ENCODE measurements around the gene XBP1. TPM values are rescaled to one million over a fixed set of nuclear protein-coding genes. Genes with fewer than 3 reads are reported as not detected.
A peak's percentile ranks its signal among the peaks of the same experiment; 100 is the strongest.
"Not testable (repeated sequence)": the region's sequence is repeated elsewhere in the genome, so short reads cannot be mapped to it uniquely, and the experiment has no call there.

Gene XBP1
- 100 to 1,000 TPM in 1 of 4 donors, 10 to 100 TPM in 3; 53.0 to 140 (median 84.0) TPM for total RNA-seq
- polyA plus RNA-seq = 53.1 TPM
- long read RNA-seq, donor 1, transcript XBP1-201 (5 exons, 1,850 nt) = major isoform, 298 of 312 reads
- long read RNA-seq, donor 1, partial matches to known transcripts = 5 of 312 reads
- long read RNA-seq, donor 1, other reads (novel, unspliced or antisense) = 3 of 312 reads
- long read RNA-seq, donor 2, transcript XBP1-201 (5 exons, 1,850 nt) = major isoform, 112 of 120 reads
- long read RNA-seq, donor 2, partial matches to known transcripts = 1 of 120 reads
- long read RNA-seq, donor 2, other reads (novel, unspliced or antisense) = 5 of 120 reads
- long read RNA-seq, donor 3, transcript XBP1-201 (5 exons, 1,850 nt) = major isoform, 176 of 200 reads
- long read RNA-seq, donor 3, partial matches to known transcripts = 5 of 200 reads
- long read RNA-seq, donor 3, other reads (novel, unspliced or antisense) = 16 of 200 reads
- long read RNA-seq, donor 4, transcript XBP1-201 (5 exons, 1,850 nt) = major isoform, 93 of 95 reads
- long read RNA-seq, donor 4, partial matches to known transcripts = 0 of 95 reads
- long read RNA-seq, donor 4, other reads (novel, unspliced or antisense) = 1 of 95 reads

DNA sequence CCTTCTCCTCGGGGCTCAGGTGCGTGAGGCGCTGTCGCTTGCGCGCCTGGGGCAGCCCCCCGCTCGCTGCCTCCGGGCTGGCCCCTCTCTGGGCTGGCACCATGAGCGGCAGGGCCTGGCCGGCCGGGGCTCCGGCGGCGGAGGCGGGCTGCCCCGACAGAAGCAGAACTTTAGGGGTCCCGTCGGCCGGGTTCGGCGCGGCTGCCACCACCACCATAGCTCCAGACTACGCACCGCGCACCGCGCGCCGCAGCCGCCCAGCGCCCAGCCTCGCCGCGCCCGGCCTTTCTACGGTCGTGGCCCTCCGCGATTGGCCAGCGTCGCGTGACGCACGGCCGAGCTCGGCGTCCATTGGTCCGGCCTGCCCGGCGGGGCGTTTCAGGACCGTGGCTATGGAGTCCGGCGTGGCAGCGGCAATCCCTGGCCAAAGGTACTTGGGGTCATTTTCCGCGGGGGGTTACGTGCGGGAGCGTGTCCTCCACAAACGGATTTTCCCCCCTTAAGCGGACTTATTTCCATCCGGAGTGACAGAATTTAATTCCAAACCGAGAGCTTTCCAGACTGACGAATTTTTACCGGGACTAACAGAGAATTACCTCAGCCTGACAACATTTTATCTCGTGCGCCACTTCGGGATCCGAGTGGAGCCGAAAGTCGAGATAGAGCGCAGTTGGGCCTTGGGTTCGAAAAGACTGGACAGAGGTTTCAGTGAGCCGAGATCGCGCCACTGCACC is at the start of gene XBP1:
Gene XBP1, minus strand, starts transcription at position 262 of the 734 bp plus-strand sequence.
- H3K27me3 ChIP-seq (ENCODE audit: control insufficient read depth, insufficient read depth) = no peaks in the 10 kb centered on the region
- peak; percentile 96 to 98 (median 97) for DNase-seq
- H3K27ac ChIP-seq (ENCODE audit: low read length) = peak within 1 kb of the TSS; percentile 86
- peak within 1 kb of the TSS; percentile 82 for H3K4me3 ChIP-seq (ENCODE audit: low read length)
- intact Hi-C loops (cut with DNase I) = no loop called here
- ATAC-seq = peak; percentile 98 to 99
- no peaks in the 10 kb centered on the region for H3K4me1 ChIP-seq (ENCODE audit: control insufficient read depth, insufficient read depth, low read length)
- H3K9me3 ChIP-seq (ENCODE audit: control insufficient read depth, low read length) = no peaks in the 10 kb centered on the region
- WGBS = under 1% methylated on average over 78 of the region's 78 CpGs

DNA sequence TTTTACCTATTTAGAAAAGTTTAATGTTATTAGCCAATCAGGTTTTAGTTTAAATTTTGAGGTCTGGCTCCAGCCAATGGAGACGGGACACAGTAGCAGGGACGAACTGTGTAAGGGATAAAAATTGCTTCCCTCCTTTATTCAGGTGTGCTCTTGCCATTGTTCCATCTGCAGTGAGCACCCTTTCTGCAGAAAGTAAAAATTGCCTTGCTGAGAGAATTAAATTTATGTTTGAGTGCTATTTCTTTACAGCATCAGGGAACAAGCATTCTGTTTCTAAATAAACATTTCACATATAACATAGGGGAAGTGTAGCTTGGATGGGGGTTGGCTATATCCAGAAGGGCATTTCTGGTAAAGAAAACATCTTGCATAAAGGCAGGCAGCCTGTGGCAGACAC is 46.6 kb upstream of the XBP1 start:
- no peak overlapping the region for H3K4me3 ChIP-seq (ENCODE audit: low read length)
- intact Hi-C loops (cut with DNase I) = no loop called here
- no peaks in the 10 kb centered on the region for H3K27me3 ChIP-seq (ENCODE audit: control insufficient read depth, insufficient read depth)
- no peaks in the 10 kb centered on the region for H3K9me3 ChIP-seq (ENCODE audit: control insufficient read depth, low read length)
- ATAC-seq (no peak), DNase-seq (no peak)
- H3K4me1 ChIP-seq (ENCODE audit: control insufficient read depth, insufficient read depth, low read length) = no peaks in the 10 kb centered on the region
- 95% methylated on average over 2 of the region's 2 CpGs for WGBS
- H3K27ac ChIP-seq (ENCODE audit: low read length) = no peak overlapping the region

DNA sequence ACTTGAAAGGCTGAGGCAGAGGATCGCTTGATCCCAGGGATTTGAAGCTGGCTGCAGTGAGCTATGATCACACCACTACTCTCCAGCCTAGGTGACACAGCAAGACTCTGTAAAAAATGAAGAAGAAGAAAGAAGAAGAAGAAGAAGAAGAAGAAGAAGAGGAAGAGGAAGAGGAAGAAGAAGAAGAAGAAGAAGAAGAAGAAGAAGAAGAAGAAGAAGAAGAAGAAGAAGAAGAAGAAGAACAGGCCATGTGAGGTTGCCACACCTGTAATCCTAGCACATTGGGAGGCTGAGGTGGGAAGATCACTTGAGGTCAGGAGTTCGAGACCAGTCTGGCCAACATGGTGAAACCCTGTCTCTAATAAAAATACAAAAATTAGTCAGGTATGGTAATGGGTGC is 43.9 kb upstream of the XBP1 start:
- 93% methylated on average over 2 of the region's 2 CpGs for WGBS
- H3K4me3 ChIP-seq (ENCODE audit: low read length); H3K27ac ChIP-seq (ENCODE audit: low read length); DNase-seq; ATAC-seq; H3K4me1 ChIP-seq (ENCODE audit: control insufficient read depth, insufficient read depth, low read length); H3K27me3 ChIP-seq (ENCODE audit: control insufficient read depth, insufficient read depth); intact Hi-C loops (cut with DNase I); H3K9me3 ChIP-seq (ENCODE audit: control insufficient read depth, low read length): not testable (repeated sequence)

DNA sequence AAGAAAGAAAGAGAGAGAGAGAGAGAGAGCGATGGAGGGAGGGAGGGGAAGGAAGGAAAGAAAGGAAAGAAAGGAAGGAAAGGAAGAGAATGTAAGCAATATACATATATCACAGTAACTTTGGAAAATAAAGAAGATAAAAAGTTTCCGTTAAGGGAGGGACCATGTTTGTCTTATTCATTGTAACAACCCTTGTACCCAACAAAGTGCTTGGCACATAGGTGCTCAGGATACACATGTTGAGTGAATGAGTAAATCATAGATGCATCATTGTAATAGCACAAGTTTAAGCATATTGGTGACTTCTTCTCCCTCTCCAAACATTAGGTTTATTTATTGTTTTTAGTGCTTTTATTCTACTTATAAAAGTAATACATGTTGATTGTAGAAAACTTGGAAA is 43.3 kb upstream of the XBP1 start:
- WGBS = 88% methylated on average over 2 of the region's 2 CpGs
- ATAC-seq = no peak

DNA sequence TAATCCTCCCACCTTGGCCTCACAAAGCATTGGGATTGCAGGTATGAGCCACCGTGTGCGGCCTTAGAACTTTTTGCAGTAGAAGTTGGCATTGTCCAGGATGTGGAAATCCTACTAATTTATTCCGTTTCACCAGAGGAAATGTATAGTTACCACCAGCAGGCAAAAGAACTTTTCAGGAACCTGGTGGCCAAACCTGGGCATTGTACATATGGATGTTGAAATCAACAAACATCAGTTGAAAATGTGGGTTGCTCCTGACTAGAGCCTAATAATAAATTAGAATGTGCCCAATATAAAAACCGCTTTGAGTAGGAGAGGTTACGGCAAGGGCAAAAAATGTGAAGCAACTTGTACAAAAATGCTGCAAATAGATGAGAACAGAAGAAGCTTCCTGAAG is 40.7 kb upstream of the XBP1 start:
- intact Hi-C loops (cut with DNase I) = no loop called here
- Histone ChIP-seq H3K4me3 (ENCODE audit: low read length) (no peak overlapping the region), H3K4me1 (ENCODE audit: control insufficient read depth, insufficient read depth, low read length) (no peaks in the 10 kb centered on the region), H3K27me3 (ENCODE audit: control insufficient read depth, insufficient read depth) (no peaks in the 10 kb centered on the region), H3K27ac (ENCODE audit: low read length) (no peak overlapping the region), H3K9me3 (ENCODE audit: control insufficient read depth, low read length) (no peaks in the 10 kb centered on the region)
- 84% methylated on average over 5 of the region's 5 CpGs for WGBS
- DNase-seq (no peak), ATAC-seq (no peak)

More for the DNA sequence above, 43.3 kb upstream of the XBP1 start:
- Histone ChIP-seq H3K27ac (ENCODE audit: low read length) (no peak overlapping the region), H3K27me3 (ENCODE audit: control insufficient read depth, insufficient read depth) (no peaks in the 10 kb centered on the region), H3K9me3 (ENCODE audit: control insufficient read depth, low read length) (no peaks in the 10 kb centered on the region), H3K4me1 (ENCODE audit: control insufficient read depth, insufficient read depth, low read length) (no peaks in the 10 kb centered on the region), H3K4me3 (ENCODE audit: low read length) (no peak overlapping the region)
- DNase-seq = no peak
- intact Hi-C loops (cut with DNase I) = no loop called here

DNA sequence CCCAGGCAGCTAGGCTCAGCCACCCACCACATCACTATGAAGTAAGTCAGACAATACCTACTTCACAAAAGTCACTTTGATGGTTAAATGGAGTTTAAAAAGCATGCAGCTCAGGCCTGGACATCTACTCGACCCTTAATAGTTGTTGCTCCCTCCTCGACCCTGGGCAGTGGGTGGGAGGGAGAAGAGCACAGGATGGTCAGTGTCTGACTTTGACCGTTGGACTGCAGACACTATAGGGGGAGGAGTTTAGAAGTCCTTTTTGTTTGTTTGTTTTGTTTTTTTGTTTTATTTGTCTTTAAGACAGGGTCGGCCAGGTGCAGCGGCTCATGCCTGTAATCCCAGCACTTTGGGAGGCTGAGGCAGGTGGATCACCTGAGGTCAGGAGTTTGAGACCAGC is 38.6 kb upstream of the XBP1 start:
- no peak overlapping the region for H3K27ac ChIP-seq (ENCODE audit: low read length)
- ATAC-seq (no peak), DNase-seq (no peak)
- WGBS = 74% methylated on average over 5 of the region's 5 CpGs
- H3K27me3 ChIP-seq (ENCODE audit: control insufficient read depth, insufficient read depth) = no peaks in the 10 kb centered on the region
- no peaks in the 10 kb centered on the region for H3K4me1 ChIP-seq (ENCODE audit: control insufficient read depth, insufficient read depth, low read length)
- H3K4me3 ChIP-seq (ENCODE audit: low read length) = no peak overlapping the region
- H3K9me3 ChIP-seq (ENCODE audit: control insufficient read depth, low read length) = no peaks in the 10 kb centered on the region
- intact Hi-C loops (cut with DNase I) = loop anchor here in 1 of 4 donors (10.0 kb wide), 1 partner anchor 784 kb away; no protein-coding TSS in a partner anchor

DNA sequence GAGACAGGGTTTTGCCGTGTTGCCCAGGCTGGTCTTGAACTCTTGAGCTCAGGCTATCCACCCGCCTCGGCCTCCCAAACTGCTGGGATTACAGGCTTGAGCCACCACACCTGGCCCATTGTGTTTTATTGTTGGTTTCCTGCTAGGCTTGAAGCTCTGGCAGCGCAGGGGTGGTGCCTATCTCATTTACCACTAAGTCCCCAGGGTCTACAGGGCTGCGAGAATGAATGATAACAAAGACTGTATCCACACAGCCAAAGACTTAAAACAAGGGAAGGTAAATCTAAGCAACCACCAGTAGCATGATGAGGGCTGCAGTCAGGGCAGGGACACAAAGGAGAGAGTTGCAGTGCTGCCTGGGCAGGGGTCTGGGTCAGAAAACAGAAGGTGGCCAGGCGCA is 37.3 kb upstream of the XBP1 start:
- Histone ChIP-seq H3K4me3 (ENCODE audit: low read length) (no peak overlapping the region), H3K27me3 (ENCODE audit: control insufficient read depth, insufficient read depth) (no peaks in the 10 kb centered on the region), H3K27ac (ENCODE audit: low read length) (no peak overlapping the region), H3K9me3 (ENCODE audit: control insufficient read depth, low read length) (no peaks in the 10 kb centered on the region), H3K4me1 (ENCODE audit: control insufficient read depth, insufficient read depth, low read length) (no peaks in the 10 kb centered on the region)
- DNase-seq = no peak
- 88% methylated on average over 6 of the region's 6 CpGs for WGBS
- no peak for ATAC-seq
- intact Hi-C loops (cut with DNase I) = loop anchor here in 1 of 4 donors (10.0 kb wide), 1 partner anchor 783 kb away; no protein-coding TSS in a partner anchor

DNA sequence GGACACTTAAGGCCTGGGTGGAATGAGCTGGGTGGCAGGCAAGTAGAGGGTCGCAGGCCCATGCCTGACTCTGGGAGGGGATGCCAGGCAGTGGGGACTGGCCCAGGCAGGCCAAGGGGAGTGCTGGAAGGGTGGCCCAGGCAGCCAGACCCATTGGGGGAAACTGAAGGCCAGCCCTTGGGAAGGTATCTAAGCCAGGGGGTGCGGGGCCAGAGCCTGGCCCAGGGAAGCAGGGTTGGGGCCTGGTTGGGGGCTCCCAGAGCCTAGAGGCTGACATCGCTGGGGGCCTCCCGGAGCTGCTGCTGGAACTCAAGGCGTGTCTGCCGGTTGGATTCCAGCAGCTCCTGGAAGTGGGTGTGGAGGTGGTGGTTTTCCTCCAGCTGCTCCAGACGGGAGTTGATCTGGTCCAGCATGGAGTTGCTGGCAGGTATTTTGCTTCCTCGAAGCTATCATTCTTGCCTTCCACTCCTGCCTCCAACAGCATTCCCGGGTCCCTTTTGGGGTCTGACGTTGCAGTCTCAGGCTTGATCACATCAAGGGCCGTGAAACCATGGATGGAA is 35.3 kb upstream of the XBP1 start:
- peak in 1 of 2 donors; percentile 15 for ATAC-seq
- Histone ChIP-seq H3K9me3 (ENCODE audit: control insufficient read depth, low read length) (no peaks in the 10 kb centered on the region), H3K4me1 (ENCODE audit: control insufficient read depth, insufficient read depth, low read length) (no peaks in the 10 kb centered on the region), H3K4me3 (ENCODE audit: low read length) (no peak overlapping the region), H3K27me3 (ENCODE audit: control insufficient read depth, insufficient read depth) (no peaks in the 10 kb centered on the region), H3K27ac (ENCODE audit: low read length) (no peak overlapping the region)
- WGBS = 88% methylated on average over 11 of the region's 11 CpGs
- no peak for DNase-seq
- intact Hi-C loops (cut with DNase I) = loop anchor here in 1 of 4 donors (10.0 kb wide), 1 partner anchor 781 kb away; no protein-coding TSS in a partner anchor

DNA sequence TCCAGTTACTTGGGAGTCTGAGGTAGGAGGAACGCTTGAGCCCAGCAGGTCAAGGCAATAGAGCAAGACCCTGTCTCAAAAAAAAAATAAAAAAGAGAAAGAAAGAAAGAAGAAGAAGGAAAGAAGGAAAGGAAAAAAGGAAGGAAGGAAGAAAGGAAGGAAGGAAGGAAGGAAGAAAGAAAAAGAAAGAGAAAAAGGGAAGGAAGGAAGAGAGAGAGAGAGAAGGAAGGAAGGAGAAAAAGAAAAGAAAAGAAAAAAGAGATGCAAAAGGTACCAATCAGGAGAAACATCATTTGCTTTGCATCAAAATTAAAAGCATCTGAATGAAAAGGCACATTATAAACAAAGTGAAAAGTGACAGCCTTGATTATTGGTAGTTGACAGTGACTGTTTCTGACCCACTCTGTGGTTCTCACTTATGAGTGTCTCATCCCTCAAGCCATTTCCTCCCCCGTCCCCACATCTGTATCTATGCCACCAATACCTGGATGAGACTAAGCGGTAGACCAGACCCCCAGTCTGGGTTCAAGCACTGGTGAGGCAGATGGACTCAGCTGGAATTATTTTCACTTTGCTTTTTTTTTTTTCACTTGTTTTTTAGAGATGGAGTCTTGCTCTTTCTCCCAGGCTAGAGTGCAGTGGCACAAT is 33.0 kb upstream of the XBP1 start:
- Histone ChIP-seq H3K9me3 (ENCODE audit: control insufficient read depth, low read length) (no peaks in the 10 kb centered on the region), H3K27ac (ENCODE audit: low read length) (no peak overlapping the region), H3K27me3 (ENCODE audit: control insufficient read depth, insufficient read depth) (no peaks in the 10 kb centered on the region), H3K4me3 (ENCODE audit: low read length) (no peak overlapping the region), H3K4me1 (ENCODE audit: control insufficient read depth, insufficient read depth, low read length) (no peaks in the 10 kb centered on the region)
- ATAC-seq (no peak), DNase-seq (no peak)
- 88% methylated on average over 3 of the region's 3 CpGs for WGBS
- intact Hi-C loops (cut with DNase I) = loop anchor here in 2 of 4 donors (5.0 to 10.0 kb wide), 2 partner anchors 231 to 779 kb away; no protein-coding TSS in a partner anchor

DNA sequence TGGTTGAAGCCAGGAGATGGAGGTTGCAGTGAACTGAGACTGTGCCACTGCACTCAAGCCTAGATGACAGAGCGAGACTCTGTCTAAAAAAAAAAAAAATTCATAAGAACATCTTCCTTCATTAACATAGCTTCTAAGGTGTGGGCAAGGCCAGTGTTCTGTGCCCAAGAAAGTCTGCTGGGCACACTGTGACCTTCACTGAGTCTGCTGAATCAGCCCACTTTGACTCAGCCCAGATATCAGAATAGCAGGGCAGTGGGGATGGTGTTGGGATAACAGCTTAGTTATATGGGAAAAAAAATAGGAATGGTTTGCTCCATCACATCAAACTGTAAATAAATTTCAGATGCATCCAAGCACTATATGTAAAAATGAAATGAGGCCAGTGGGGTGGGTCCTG is 32.4 kb upstream of the XBP1 start:
- intact Hi-C loops (cut with DNase I) = loop anchor here in 2 of 4 donors (5.0 to 10.0 kb wide), 2 partner anchors 230 to 778 kb away; no protein-coding TSS in a partner anchor
- no peaks in the 10 kb centered on the region for H3K4me1 ChIP-seq (ENCODE audit: control insufficient read depth, insufficient read depth, low read length)
- H3K27me3 ChIP-seq (ENCODE audit: control insufficient read depth, insufficient read depth) = no peaks in the 10 kb centered on the region
- ATAC-seq = no peak
- 98% methylated on average over 1 of the region's 1 CpG for WGBS
- H3K9me3 ChIP-seq (ENCODE audit: control insufficient read depth, low read length) = no peaks in the 10 kb centered on the region
- H3K27ac ChIP-seq (ENCODE audit: low read length) = no peak overlapping the region
- no peak overlapping the region for H3K4me3 ChIP-seq (ENCODE audit: low read length)
- no peak for DNase-seq
